Measurements from ENCODE around the gene ADAMTSL1. TPM values are rescaled to one million over a fixed set of nuclear protein-coding genes. Genes with fewer than 3 reads are reported as not detected.

The ADAMTSL1 gene
- total and polyA plus RNA-seq, 2 of the 8 experiments (the other 6 are each of a cell fraction or from before 2014, with no cell fraction given): 0.84 to 1.1 TPM

GRCh38 chr9:18866121-18866831 is 392.3 kb downstream of the ADAMTSL1 start (continued):
- no peak for TF ChIP-seq CHD7 (IDR thresholded peaks at IDR 0.05; ENCODE audit: insufficient replicate concordance, low read length)
- no peak for TF ChIP-seq SIX5 (IDR thresholded peaks at IDR 0.05; ENCODE audit: low read depth, low read length)

Measured in H1 (cell line).